T follicular helper cell (primary cell): ENCODE results near the gene IBSP.

Source experiments
- DNase-seq: peaks from one replicate; pipeline ENCODE4 v3.0.0-alpha.2; 2020; ENCODE audit warnings: low read depth

IBSP gene

GRCh38 chr4:87838205-87838604 lies 38.9 kb downstream of the IBSP start:
- DNase-seq: no peak

- DNase-seq: no peak
These were observed 39.7 kb downstream of the IBSP start for GRCh38 chr4:87838890-87839591.

DNA sequence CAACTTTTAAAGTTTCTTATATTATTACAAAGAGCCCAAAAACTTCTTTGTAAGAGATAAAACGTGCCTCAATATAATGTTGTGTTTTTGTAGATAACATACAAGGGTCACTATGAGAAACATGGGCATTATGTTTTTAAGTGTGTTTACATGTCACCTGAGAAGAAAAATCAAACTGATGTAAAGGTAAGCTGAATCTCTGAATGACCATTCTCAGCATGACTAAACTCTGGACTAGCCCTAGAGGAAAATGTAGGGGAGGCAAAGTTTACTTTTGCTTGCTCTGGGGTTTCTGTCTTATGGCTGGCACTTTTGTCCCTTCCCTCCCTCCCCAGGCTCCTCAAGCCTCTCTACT lies 40.2 kb downstream of the IBSP start:
- DNase-seq: no peak

GRCh38 chr4:87840149-87840548 lies 40.8 kb downstream of the IBSP start:
- DNase-seq: no peak

DNA sequence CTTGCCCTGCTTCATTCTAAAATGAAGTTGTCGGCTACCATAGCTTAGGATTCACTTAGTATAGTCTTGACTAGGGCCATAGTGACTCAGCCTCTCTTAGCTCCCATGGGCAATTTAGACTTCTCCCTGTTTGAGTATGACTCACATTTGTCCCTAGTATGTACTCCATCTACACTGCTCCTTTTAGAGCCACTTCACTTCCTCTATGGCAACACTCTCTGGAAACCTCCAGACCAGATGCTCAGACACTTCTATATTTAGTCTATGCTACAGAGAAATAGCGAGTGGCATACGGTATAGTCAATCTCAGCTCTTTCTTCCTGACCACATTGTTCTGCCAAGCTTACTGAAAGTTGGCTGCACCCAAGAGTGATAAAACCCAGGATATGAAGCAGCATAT lies 44.6 kb downstream of the IBSP start:
- no peak for DNase-seq

GRCh38 chr4:87844452-87844851 lies 45.1 kb downstream of the IBSP start:
- no peak for DNase-seq

- DNase-seq: no peak
These were observed 46.9 kb downstream of the IBSP start for GRCh38 chr4:87846226-87846625.

DNA sequence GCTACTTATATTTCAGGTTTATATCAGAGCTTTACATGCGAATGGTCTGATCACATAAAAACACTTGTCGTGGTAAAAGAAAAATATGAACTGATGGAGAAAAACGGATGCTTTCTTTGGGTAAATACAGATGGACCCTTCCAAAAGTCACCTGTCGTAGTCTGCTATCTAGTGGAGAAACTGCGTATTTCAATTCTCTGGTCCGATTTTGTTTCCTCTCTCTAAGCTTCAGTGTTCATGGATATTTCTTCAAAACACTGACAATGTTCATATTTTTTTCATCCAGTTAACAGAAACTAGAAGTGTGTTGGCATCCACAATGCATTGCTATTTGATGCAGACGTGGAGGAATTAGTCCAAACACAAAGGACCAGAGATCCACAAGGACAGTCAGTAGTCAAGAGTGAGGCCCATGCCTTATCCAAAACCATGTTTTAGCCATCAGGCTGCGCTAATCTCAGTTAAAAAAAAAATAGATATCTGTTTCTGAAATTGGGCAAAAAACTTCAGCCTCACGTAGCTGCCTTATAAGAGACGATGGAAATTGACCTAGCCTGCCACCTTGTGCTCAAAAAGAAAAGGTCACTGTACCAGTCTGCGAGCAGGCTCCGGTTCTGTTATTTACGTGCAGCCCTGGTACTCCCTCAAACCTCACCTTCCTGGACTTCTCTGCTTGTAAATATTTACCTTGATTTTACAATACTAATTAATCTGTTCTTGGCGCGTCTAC lies 49.4 kb downstream of the IBSP start:
- DNase-seq: peak; percentile 3

DNA sequence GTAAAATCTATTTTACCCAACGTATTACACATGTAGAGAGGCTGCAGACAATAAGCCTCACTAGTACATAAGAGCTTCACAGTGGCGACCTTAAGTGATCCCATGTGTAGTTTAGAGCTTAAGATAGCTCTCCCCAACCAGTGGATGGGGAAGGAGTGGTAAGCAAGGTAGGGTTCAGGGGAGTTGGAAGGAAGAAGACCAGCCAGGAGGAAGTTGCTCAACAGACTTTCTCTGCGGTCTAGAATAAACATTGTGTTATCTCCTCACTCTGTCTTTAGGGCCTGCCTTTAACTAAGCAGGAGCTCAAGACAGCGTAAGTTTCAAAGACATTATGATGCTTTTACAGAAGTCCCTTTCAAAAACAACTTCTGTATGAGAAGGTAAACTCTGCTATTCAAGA lies 50.3 kb downstream of the IBSP start:
- DNase-seq: no peak

DNA sequence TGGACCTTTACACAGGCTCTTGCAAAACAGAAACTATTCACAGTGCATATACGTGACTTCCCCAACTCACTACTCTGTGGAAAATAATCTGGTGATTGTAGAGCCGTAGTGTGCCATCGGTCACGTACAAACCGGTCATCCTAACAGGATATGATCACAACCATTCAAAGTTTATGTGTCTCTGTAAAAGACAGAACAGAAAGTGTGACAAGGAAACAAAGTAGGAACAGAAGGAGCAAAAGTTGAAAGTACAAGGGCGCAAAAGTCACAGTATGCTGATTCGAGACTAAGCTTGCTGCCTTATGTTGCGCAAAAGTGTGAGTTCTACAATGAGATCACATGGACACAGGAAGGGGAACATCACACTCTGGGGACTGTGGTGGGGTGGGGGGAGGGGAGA lies 52.0 kb downstream of the IBSP start:
- no peak for DNase-seq

DNA sequence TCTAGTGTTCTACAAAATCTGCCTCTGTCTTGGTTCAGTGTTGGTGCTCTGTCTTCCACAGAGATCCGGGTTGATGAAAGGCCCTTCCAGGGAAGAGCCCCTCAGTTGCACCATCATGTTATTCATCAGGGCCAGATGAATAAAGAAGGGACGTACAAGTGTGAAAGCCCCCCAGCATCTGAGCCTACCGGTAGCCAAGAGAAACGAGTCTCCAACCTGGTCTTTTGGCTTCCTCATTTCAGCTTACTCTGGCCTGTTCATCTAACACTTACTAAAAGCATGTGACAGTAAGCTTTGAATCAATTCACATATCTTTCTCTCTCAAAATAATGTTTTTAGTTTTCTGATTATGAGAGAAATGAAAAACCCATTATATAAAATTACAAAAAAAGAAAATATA lies 52.6 kb downstream of the IBSP start:
- DNase-seq: no peak

- DNase-seq: no peak
These were observed 53.8 kb downstream of the IBSP start for GRCh38 chr4:87853108-87853507.

DNA sequence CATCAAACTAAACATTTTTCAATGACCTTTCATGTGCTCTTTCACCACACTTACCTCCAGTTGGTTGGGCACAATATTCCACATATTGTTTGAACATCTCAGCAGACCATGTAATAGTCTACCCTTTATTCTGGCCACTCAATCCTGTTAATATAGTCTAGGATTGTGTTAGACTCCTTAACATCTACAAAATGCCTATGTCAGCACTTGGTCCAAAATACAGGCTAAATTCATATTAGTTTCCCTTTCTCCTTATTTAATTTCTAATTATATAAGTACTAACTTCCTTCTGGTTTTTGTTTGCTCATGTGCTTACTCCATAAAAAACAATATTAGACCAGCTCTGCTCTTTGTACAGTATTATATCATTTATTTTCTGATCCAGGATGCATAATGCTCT lies 54.5 kb downstream of the IBSP start:
- DNase-seq: no peak

GRCh38 chr4:87855559-87855958 lies 56.2 kb downstream of the IBSP start:
- no peak for DNase-seq

GRCh38 chr4:87856816-87857215 lies 57.5 kb downstream of the IBSP start:
- no peak for DNase-seq

DNA sequence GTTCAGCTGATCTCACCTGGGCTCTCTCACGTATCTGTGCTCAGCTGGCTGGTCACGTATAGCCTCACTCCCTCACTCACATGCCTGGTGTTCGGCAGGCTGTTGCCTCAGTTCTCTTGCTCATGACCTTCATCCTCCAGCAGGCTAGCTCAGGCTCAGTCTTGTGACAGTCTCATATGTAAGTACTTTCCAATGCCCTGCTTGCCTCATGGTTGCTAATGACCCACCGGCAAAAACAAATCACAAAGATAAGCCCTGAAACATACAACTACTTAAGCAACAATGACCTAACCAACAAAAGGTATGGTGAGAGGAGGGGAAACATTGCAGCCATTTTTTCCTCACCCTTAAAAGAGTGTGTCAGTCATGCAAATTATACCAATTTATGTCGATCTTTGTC lies 58.4 kb downstream of the IBSP start:
- no peak for DNase-seq
